ENCODE measurements around the gene PRELID3B. TPM values are rescaled to one million over a fixed set of nuclear protein-coding genes. Genes with fewer than 3 reads are reported as not detected.

The PRELID3B gene
- total RNA-seq, 4 donors from 2014 or later, result 35.1 to 60.8 (median 40.0) TPM

DNA sequence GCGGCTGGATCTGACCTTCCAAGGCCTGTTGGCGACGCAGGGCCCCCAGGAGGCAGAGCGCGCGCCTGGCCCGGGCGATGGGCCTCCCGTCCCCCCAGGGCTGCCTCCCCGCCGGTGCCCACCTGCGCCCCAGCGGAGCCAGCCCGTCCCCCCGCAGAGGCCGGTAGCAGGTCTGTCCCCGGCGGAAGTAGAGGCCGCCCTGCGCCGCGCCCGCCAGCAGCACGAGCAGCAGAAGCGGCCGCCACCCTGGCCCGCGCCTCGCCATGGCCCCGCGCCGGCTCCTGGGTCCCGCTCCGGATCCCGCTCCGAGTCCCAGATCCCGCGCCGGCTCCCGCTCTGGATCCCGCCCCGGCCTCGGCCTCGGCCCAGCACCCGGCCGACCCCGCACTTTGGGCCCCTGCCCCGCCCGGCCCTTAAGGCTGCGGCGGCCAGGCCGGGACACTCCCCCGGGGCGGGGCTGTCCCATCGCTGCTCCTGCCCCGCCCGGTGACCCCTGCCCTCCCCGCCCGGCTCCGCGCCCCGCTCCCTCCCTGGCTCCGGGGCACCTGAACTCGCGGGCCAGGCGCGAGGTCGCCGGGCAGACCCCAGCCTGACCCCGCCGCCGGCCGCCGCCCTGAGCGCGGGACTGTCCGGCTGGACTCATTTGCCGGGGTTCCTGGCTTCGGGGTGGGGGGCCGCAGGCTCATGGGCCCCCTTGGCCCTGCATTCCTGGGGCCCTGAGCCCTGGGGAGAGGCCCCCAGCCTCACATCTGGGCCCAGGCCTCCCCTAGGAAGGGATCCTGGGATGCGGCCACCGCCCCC, 35.5 kb downstream of the PRELID3B start, which contains the start of gene CTSZ:
Gene CTSZ, minus strand, starts transcription at position 391 of the 801 bp plus-strand sequence. Its CDS starts 126 bp downstream, at position 265.
- WGBS, 2 donors (ENCODE audit: low coverage in 1 of 2), result no CpG with 5 or more reads among the region's 82 CpGs
- no peak for TF ChIP-seq CTCF (IDR thresholded peaks at IDR 0.05)
- peak; percentile 57 to 72 for TF ChIP-seq POLR2A (IDR thresholded peaks at IDR 0.05)
- Histone ChIP-seq H3K9me3 (no peaks in the 10 kb centered on the region), H3K4me3 (peak within 1 kb of the TSS; percentile 73 to 91), H3K27ac (peak within 1 kb of the TSS; percentile 47 to 91 (median 88)), H3K4me1 (peaks cover 0 to 50% (median 28%) of the 10 kb centered on the region in 3 donors), H3K36me3 (peaks cover 0 to 23% of the 10 kb centered on the region in 2 donors), H3K27me3 (no peaks in the 10 kb centered on the region)
- peak; percentile 84 for ATAC-seq

GRCh38 chr20:59006167-59006863, 36.3 kb downstream of the PRELID3B start:
- Histone ChIP-seq H3K4me1 (peaks cover 0 to 50% (median 28%) of the 10 kb centered on the region in 3 donors), H3K36me3 (peaks cover 0 to 30% of the 10 kb centered on the region in 2 donors), H3K9me3 (no peaks in the 10 kb centered on the region), H3K27me3 (no peaks in the 10 kb centered on the region), H3K4me3 (peak overlapping the region; percentile 73 to 91), H3K27ac (peak overlapping the region; percentile 47 to 91 (median 88))
- TF ChIP-seq POLR2AphosphoS5 (IDR thresholded peaks at IDR 0.05) (no peak), POLR2A (IDR thresholded peaks at IDR 0.05) (no peak), EP300 (IDR thresholded peaks at IDR 0.05) (no peak), CTCF (IDR thresholded peaks at IDR 0.05) (no peak)
- no CpG with 5 or more reads among the region's 29 CpGs for WGBS, 2 donors (ENCODE audit: low coverage in 1 of 2)
- ATAC-seq, result no peak

- Histone ChIP-seq H3K4me3 (peak overlapping the region; percentile 73 to 91), H3K4me1 (peaks cover 0 to 50% (median 28%) of the 10 kb centered on the region in 3 donors), H3K9me3 (no peaks in the 10 kb centered on the region), H3K27ac (peak overlapping the region in 3 of 4 donors; percentile 87 to 91 (median 89)), H3K27me3 (no peaks in the 10 kb centered on the region), H3K36me3 (peaks cover 0 to 37% of the 10 kb centered on the region in 2 donors)
- ATAC-seq, result no peak
- 80% methylated on average over 1 of the region's 3 CpGs; no CpG with 5 or more reads in 1 of the 2 donors for whole genome bisulfite sequencing, 2 donors (ENCODE audit: low coverage in 1 of 2)
- no peak for TF ChIP-seq CTCF (IDR thresholded peaks at IDR 0.05)
Measured at GRCh38 chr20:59005523-59006166, 36.9 kb downstream of the PRELID3B start.

DNA sequence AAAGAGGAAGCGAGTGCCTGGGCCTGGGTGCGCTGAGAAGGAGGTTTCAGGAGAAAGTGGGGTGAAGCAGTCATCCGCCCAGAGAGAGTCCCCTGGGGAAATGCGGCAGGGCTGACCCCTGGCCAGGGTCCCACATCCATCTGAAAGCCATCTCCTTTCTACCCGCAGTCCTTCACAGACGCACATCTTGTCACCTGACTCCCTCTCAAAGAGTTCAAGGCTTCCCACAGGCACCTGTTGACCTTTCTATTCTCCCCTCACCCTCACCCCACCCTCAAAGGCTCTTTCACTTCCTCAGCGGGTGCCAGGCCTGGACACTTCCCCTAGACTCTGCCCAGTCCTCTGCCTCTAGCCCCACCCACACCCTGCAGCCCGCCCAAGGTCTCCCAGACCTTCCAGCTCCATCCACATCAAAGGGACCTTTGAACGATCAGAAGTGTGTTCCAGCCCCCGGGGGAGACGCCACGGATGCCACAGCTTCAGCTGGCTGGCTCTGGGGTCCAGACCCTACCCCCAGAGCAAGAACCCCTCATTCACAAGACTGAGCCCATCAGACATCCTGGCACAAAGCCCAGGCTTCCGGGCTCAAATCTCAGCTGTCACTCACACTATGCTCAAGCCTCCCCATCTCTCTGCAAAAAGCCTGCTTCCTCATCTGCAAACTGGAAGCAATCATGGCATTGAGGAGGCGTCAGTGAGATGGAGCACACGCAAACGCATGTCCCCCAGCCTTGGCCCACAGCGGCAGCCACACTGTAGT, 37.6 kb downstream of the PRELID3B start:
- Histone ChIP-seq H3K27ac (peak overlapping the region in 3 of 4 donors; percentile 87 to 91 (median 89)), H3K9me3 (no peaks in the 10 kb centered on the region), H3K36me3 (peaks cover 0 to 44% of the 10 kb centered on the region in 2 donors), H3K4me1 (peaks cover 0 to 50% (median 28%) of the 10 kb centered on the region in 3 donors), H3K4me3 (peak overlapping the region in 1 of 2 donors; percentile 91), H3K27me3 (no peaks in the 10 kb centered on the region)
- WGBS, 2 donors (ENCODE audit: low coverage in 1 of 2), result 55 to 64% methylated on average over 2 to 6 of the region's 17 CpGs
- ATAC-seq, result peak; percentile 37
- TF ChIP-seq EP300 (IDR thresholded peaks at IDR 0.05) (no peak), POLR2AphosphoS5 (IDR thresholded peaks at IDR 0.05) (no peak), POLR2A (IDR thresholded peaks at IDR 0.05) (no peak), CTCF (IDR thresholded peaks at IDR 0.05) (no peak)

All from gastroesophageal sphincter (tissue), 4 donors.